Stimulated activated CD4-positive, alpha-beta T cell treated with anti-CD3 and anti-CD28 coated beads, Interleukin-4, amount 100 ng/mL, for 24 hours (primary cell): Measurements from ENCODE around the gene RNPS1.
"Not testable (repeated sequence)": the region's sequence is repeated elsewhere in the genome, so short reads cannot be mapped to it uniquely, and the experiment has no call there.

Experiments
- DNase-seq: peaks from one replicate; pipeline ENCODE4 v3.0.0-alpha.2; 2020

RNPS1 gene

GRCh38 chr16:2253293-2253692 lies 14.6 kb downstream of the RNPS1 start:
- DNase-seq = no peak

GRCh38 chr16:2252806-2253148 lies 15.1 kb downstream of the RNPS1 start:
- DNase-seq = no peak

GRCh38 chr16:2251296-2252111 lies 16.4 kb downstream of the RNPS1 start, which contains the start of gene ECI1:
ECI1 (minus strand) TSS chr16:2251587; CDS start chr16:2251566, 21 bp downstream.
- peak; percentile 81 for DNase-seq

- peak; percentile 62 for DNase-seq
Measured at GRCh38 chr16:2250652-2251295, 17.2 kb downstream of the RNPS1 start.

GRCh38 chr16:2246301-2246885 lies 21.5 kb downstream of the RNPS1 start:
- DNase-seq = no peak

- DNase-seq = no peak
Measured at GRCh38 chr16:2244926-2245795, 22.8 kb downstream of the RNPS1 start.

GRCh38 chr16:2244301-2244700 lies 23.6 kb downstream of the RNPS1 start:
- DNase-seq = no peak

- DNase-seq = no peak
Measured at GRCh38 chr16:2243781-2244180, 24.1 kb downstream of the RNPS1 start.

GRCh38 chr16:2243031-2243528 lies 24.8 kb downstream of the RNPS1 start:
- no peak for DNase-seq

GRCh38 chr16:2242598-2242997 lies 25.3 kb downstream of the RNPS1 start:
- no peak for DNase-seq

- not testable (repeated sequence) for DNase-seq
Measured at GRCh38 chr16:2240331-2240730, 27.6 kb downstream of the RNPS1 start.

- DNase-seq = no peak
Measured at GRCh38 chr16:2238838-2239675, 28.9 kb downstream of the RNPS1 start.

- DNase-seq = no peak
Measured at GRCh38 chr16:2238150-2238837, 29.6 kb downstream of the RNPS1 start.

- no peak for DNase-seq
Measured at GRCh38 chr16:2237493-2238149, 30.3 kb downstream of the RNPS1 start.

- DNase-seq = no peak
Measured at GRCh38 chr16:2237102-2237482, 30.8 kb downstream of the RNPS1 start.

GRCh38 chr16:2236337-2237101 lies 31.4 kb downstream of the RNPS1 start, which contains the start of gene DNASE1L2:
DNASE1L2 (plus strand) TSS chr16:2236444; CDS start chr16:2236817, 373 bp downstream.
- no peak for DNase-seq

- DNase-seq = no peak
Measured at GRCh38 chr16:2235695-2236336, 32.1 kb downstream of the RNPS1 start.

GRCh38 chr16:2235234-2235651 lies 32.7 kb downstream of the RNPS1 start:
- no peak for DNase-seq

GRCh38 chr16:2234813-2235170 lies 33.1 kb downstream of the RNPS1 start:
- DNase-seq = no peak
